Mesendoderm (in vitro differentiated cells): Measurements from ENCODE around the gene FMN1.
"Not testable (repeated sequence)": the region's sequence is repeated elsewhere in the genome, so short reads cannot be mapped to it uniquely, and the experiment has no call there.

Experiments used
- DNase-seq: peaks from one replicate; pipeline ENCODE4 v3.0.0; 2013
- H2AK5ac ChIP-seq: 2 replicates; pipeline ENCODE4 v1.6.1; 2013; ENCODE audit warnings: low read length, inconsistent platforms
- H2BK120ac ChIP-seq: 2 replicates; pipeline ENCODE4 v1.6.1; 2013; ENCODE audit warnings: low read depth, mild to moderate bottlenecking, low read length, moderate library complexity, mixed read lengths
- H2BK15ac ChIP-seq: replicated peaks from 2 replicates; pipeline ENCODE4 v1.6.1; 2013; ENCODE audit warnings: low read depth, mild to moderate bottlenecking, moderate library complexity
- H2BK5ac ChIP-seq: 2 replicates; pipeline ENCODE4 v1.6.1; 2013; ENCODE audit warnings: low read length, inconsistent platforms
- H3K18ac ChIP-seq: 2 replicates; pipeline ENCODE4 v1.6.1; 2013; ENCODE audit warnings: mild to moderate bottlenecking, low read length, mixed read lengths
- H3K23ac ChIP-seq: one replicate; pipeline ENCODE4 v1.6.1; 2013; ENCODE audit warnings: low read length
- H3K27ac ChIP-seq: 2 replicates; pipeline ENCODE4 v1.5.1; 2013; ENCODE audit warnings: low read depth, mild to moderate bottlenecking, inconsistent platforms, low read length, moderate library complexity
- H3K27me3 ChIP-seq: 2 replicates; pipeline ENCODE4 v1.6.1; 2013; ENCODE audit warnings: low read length, control low read depth, mild to moderate bottlenecking, inconsistent platforms; ENCODE audit not compliant: insufficient read depth, poor library complexity
- H3K36me3 ChIP-seq: 2 replicates; pipeline ENCODE4 v1.6.1; 2013; ENCODE audit warnings: low read length, inconsistent platforms; ENCODE audit not compliant: control insufficient read depth, insufficient read depth
- H3K4ac ChIP-seq: one replicate; pipeline ENCODE4 v1.6.1; 2013; ENCODE audit warnings: low read depth, mild to moderate bottlenecking, low read length, moderate library complexity
- H3K4me1 ChIP-seq: 2 replicates; pipeline ENCODE4 v1.6.1; 2013; ENCODE audit warnings: low read depth, low read length, inconsistent platforms; ENCODE audit not compliant: control insufficient read depth
- H3K4me2 ChIP-seq: 2 replicates; pipeline ENCODE4 v1.6.1; 2013; ENCODE audit warnings: low read length
- H3K4me3 ChIP-seq: 2 replicates; pipeline ENCODE4 v1.5.1; 2013; ENCODE audit warnings: mild to moderate bottlenecking, low read length
- H3K56ac ChIP-seq: one replicate; pipeline ENCODE4 v1.6.1; 2013; ENCODE audit warnings: low read length
- H3K79me1 ChIP-seq: 2 replicates; pipeline ENCODE4 v1.6.1; 2013; ENCODE audit warnings: low read length, inconsistent platforms
- H3K79me2 ChIP-seq: 2 replicates; pipeline ENCODE4 v1.6.1; 2013; ENCODE audit warnings: mild to moderate bottlenecking, low read length; ENCODE audit not compliant: control insufficient read depth, insufficient read depth
- H3K9ac ChIP-seq: 2 replicates; pipeline ENCODE4 v1.6.1; 2013; ENCODE audit warnings: low read length, inconsistent platforms
- H4K5ac ChIP-seq: one replicate; pipeline ENCODE4 v1.6.1; 2013; ENCODE audit warnings: low read length
- H4K8ac ChIP-seq: one replicate; pipeline ENCODE4 v1.6.1; 2013; ENCODE audit warnings: low read depth, mild to moderate bottlenecking, control low read depth, low read length, moderate library complexity
- WGBS: extraction: QIAGEN DNeasy Blood & Tissue Kit; methylation state at CpG from one replicate; pipeline ENCODE4 v1.1.7; 2013; ENCODE audit warnings: low lambda C conversion rate, missing lambda C conversion rate; ENCODE audit not compliant: insufficient coverage; ENCODE audit errors: extremely low coverage; 5-methylcytosine and 5-hydroxymethylcytosine counted together

The FMN1 gene

GRCh38 chr15:33071451-33071850 lies 123.1 kb downstream of the FMN1 start:
- Histone ChIP-seq H3K36me3 (no peaks in the 10 kb centered on the region), H3K9ac (no peak overlapping the region)

DNA sequence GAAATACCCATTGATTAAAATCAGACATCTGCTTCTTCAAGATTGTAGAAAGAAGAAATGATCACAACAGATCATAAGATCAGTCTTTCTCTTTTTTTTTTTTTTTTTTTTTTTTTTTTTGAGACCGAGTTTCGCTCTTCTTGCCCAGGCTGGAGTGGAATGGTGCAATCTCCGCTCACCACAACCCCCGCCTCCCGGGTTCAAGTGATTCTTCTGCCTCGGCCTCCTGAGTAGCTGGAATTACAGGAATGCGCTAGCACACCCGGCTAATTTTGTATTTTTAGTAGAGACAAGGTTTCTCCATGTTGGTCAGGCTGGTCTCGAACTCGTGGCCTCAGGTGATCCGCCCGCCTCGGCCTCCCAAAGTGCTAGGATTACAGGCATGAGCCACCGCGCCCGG lies 124.6 kb downstream of the FMN1 start:
- WGBS: no CpG with 5 or more reads among the region's 16 CpGs
- not testable (repeated sequence) for H3K4ac ChIP-seq, DNase-seq, H3K18ac ChIP-seq, H3K23ac ChIP-seq, H3K9ac ChIP-seq, H2BK15ac ChIP-seq, H3K56ac ChIP-seq, H2BK120ac ChIP-seq, H3K4me3 ChIP-seq, H3K36me3 ChIP-seq, H3K27ac ChIP-seq, H4K5ac ChIP-seq, H4K8ac ChIP-seq, H3K79me2 ChIP-seq, H3K27me3 ChIP-seq, H3K4me2 ChIP-seq, H2BK5ac ChIP-seq, H3K79me1 ChIP-seq, H2AK5ac ChIP-seq
- H3K4me1 ChIP-seq: peaks cover 12% of the 10 kb centered on the region

More at GRCh38 chr15:33071451-33071850, 123.1 kb downstream of the FMN1 start:
- Histone ChIP-seq H2BK15ac (no peak overlapping the region), H4K8ac (no peak overlapping the region), H3K23ac (no peak overlapping the region), H3K27me3 (no peaks in the 10 kb centered on the region), H3K4ac (no peak overlapping the region), H3K4me2 (no peak overlapping the region), H3K79me2 (no peaks in the 10 kb centered on the region), H3K79me1 (no peaks in the 10 kb centered on the region), H2BK120ac (no peak overlapping the region), H3K4me3 (no peak overlapping the region), H2AK5ac (no peak overlapping the region), H4K5ac (no peak overlapping the region), H3K56ac (no peak overlapping the region), H3K4me1 (peaks cover 12% of the 10 kb centered on the region), H3K18ac (no peak overlapping the region), H2BK5ac (no peak overlapping the region), H3K27ac (no peak overlapping the region)
- DNase-seq: no peak
- WGBS: no CpG with 5 or more reads among the region's 3 CpGs

GRCh38 chr15:33069161-33069560 lies 125.4 kb downstream of the FMN1 start:
- H3K36me3 ChIP-seq: no peaks in the 10 kb centered on the region
- DNase-seq: no peak
- H3K4ac ChIP-seq: no peak overlapping the region
- no peaks in the 10 kb centered on the region for H3K79me2 ChIP-seq
- H3K27me3 ChIP-seq: no peaks in the 10 kb centered on the region
- no peak overlapping the region for H2BK15ac ChIP-seq
- no peak overlapping the region for H3K18ac ChIP-seq
- no peak overlapping the region for H2BK5ac ChIP-seq
- H3K56ac ChIP-seq: peak overlapping the region; percentile 73
- H2AK5ac ChIP-seq: no peak overlapping the region
- H3K27ac ChIP-seq: no peak overlapping the region
- H3K23ac ChIP-seq: no peak overlapping the region
- H3K4me2 ChIP-seq: no peak overlapping the region
- H3K4me1 ChIP-seq: peaks cover 12% of the 10 kb centered on the region
- H3K4me3 ChIP-seq: no peak overlapping the region
- H4K8ac ChIP-seq: no peak overlapping the region
- H3K79me1 ChIP-seq: no peaks in the 10 kb centered on the region
- no peak overlapping the region for H4K5ac ChIP-seq
- H2BK120ac ChIP-seq: no peak overlapping the region
- no peak overlapping the region for H3K9ac ChIP-seq

GRCh38 chr15:33068511-33068990 lies 126.0 kb downstream of the FMN1 start:
- Histone ChIP-seq H2BK120ac (no peak overlapping the region), H3K27ac (peak overlapping the region; percentile 63), H4K8ac (no peak overlapping the region)

DNA sequence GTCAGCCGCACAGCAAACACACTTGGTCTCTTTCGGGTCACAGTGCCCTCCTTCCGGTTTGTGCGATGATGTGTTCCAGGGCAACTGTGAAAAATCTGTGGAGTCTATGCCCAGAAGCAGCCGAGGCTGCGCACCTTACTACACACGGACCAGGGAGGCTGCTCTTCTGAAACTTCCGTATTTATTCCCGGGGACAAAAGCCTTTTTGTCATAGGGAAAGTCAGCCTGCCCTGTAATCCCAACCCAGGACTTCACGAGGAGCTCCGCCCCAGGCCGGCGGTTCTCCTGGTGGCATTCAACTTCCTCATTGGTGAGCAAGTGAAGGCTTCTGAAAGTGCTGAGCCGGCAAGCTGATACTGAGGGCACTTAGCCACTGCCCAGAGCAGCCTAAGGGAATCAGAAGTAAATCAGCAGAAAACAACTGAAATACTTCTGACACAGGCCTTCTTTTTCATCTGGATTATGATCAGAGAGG lies 126.5 kb downstream of the FMN1 start:
- Histone ChIP-seq H3K79me1 (no peaks in the 10 kb centered on the region), H3K23ac (no peak overlapping the region), H4K5ac (no peak overlapping the region), H3K27ac (peak overlapping the region; percentile 63), H2AK5ac (no peak overlapping the region), H3K4ac (peak overlapping the region; percentile 49), H3K4me1 (peaks cover 12% of the 10 kb centered on the region), H3K79me2 (no peaks in the 10 kb centered on the region), H2BK15ac (peak overlapping the region; percentile 4), H2BK120ac (peak overlapping the region; percentile 11), H3K27me3 (no peaks in the 10 kb centered on the region), H3K56ac (peak overlapping the region; percentile 56), H3K18ac (peak overlapping the region; percentile 81), H2BK5ac (no peak overlapping the region), H3K4me3 (no peak overlapping the region), H4K8ac (no peak overlapping the region), H3K9ac (no peak overlapping the region), H3K4me2 (no peak overlapping the region), H3K36me3 (no peaks in the 10 kb centered on the region)
- WGBS: no CpG with 5 or more reads among the region's 14 CpGs
- DNase-seq: peak; percentile 79

More at GRCh38 chr15:33068511-33068990, 126.0 kb downstream of the FMN1 start:
- no peak overlapping the region for H2AK5ac ChIP-seq
- peak overlapping the region; percentile 49 for H3K4ac ChIP-seq
- no peak overlapping the region for H3K23ac ChIP-seq
- peak overlapping the region; percentile 73 for H3K56ac ChIP-seq
- no peak overlapping the region for H2BK15ac ChIP-seq
- H3K36me3 ChIP-seq: no peaks in the 10 kb centered on the region
- H3K18ac ChIP-seq: peak overlapping the region; percentile 81
- H4K5ac ChIP-seq: no peak overlapping the region
- H3K4me1 ChIP-seq: peaks cover 12% of the 10 kb centered on the region
- no peak overlapping the region for H3K4me2 ChIP-seq
- no peaks in the 10 kb centered on the region for H3K79me1 ChIP-seq
- H2BK5ac ChIP-seq: peak overlapping the region; percentile 45
- DNase-seq: peak; percentile 78
- H3K27me3 ChIP-seq: no peaks in the 10 kb centered on the region
- no CpG with 5 or more reads among the region's 8 CpGs for WGBS
- no peak overlapping the region for H3K4me3 ChIP-seq
- no peaks in the 10 kb centered on the region for H3K79me2 ChIP-seq
- H3K9ac ChIP-seq: peak overlapping the region; percentile 28

DNA sequence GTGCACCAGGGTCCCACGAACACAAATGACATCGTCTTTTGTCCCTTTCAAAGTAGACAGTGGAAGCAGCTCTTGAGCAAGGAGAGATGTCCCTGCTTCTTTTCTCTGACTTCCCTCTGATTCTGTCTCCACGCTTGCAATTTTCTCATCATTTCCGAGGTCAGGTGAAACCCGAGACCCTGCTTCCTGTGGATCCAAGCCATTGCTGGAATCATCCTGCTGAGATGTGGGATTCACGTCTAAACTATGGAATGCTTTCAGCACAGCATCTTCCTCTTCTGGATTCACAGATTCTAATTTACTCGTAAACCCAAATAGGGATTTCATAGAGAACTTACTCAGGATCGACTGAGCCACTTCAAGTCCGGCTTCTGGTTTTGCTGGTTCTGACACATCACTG lies 127.1 kb downstream of the FMN1 start:
- Histone ChIP-seq H3K79me2 (no peaks in the 10 kb centered on the region), H3K36me3 (no peaks in the 10 kb centered on the region), H3K4me3 (no peak overlapping the region), H3K18ac (peak overlapping the region; percentile 81), H3K27ac (peak overlapping the region; percentile 63), H2BK120ac (peak overlapping the region; percentile 11), H3K4me2 (no peak overlapping the region), H2BK15ac (no peak overlapping the region), H4K8ac (peak overlapping the region; percentile 79), H3K56ac (no peak overlapping the region), H3K23ac (no peak overlapping the region), H3K27me3 (no peaks in the 10 kb centered on the region), H2AK5ac (no peak overlapping the region), H2BK5ac (no peak overlapping the region), H3K9ac (no peak overlapping the region), H3K4ac (peak overlapping the region; percentile 46), H3K4me1 (peaks cover 12% of the 10 kb centered on the region), H4K5ac (no peak overlapping the region), H3K79me1 (no peaks in the 10 kb centered on the region)
- DNase-seq: peak; percentile 81
- WGBS: no CpG with 5 or more reads among the region's 9 CpGs
